Subcutaneous adipose tissue (tissue), 4 donors: ENCODE results near the gene ARID1B. TPM values are rescaled to one million over a fixed set of nuclear protein-coding genes. Genes with fewer than 3 reads are reported as not detected.

Experiments
- CTCF ChIP-seq: fragments of 450-650 bp; IDR thresholded peaks from one replicate; pipeline ENCODE4 v1.5.1; 2016; ENCODE audit warnings: low read depth, mild to moderate bottlenecking, control low read depth, antibody characterized with exemption, moderate library complexity
- total RNA-seq, 4 donors: library from RNA; depleted of rRNA; stranded (reverse); fragments of >200 nt; gene quantifications; one replicate each; pipeline ENCODE4 v1.1.0, GENCODE V29; 2016

Gene ARID1B
- total RNA-seq, 4 donors from 2014 or later, result 93.8 to 137 (median 104) TPM

GRCh38 chr6:157137501-157137900 lies 360.3 kb downstream of the ARID1B start:
- TF ChIP-seq CTCF, result no peak

GRCh38 chr6:157139054-157139708 lies 362.0 kb downstream of the ARID1B start:
- no peak for TF ChIP-seq CTCF

GRCh38 chr6:157143171-157143889 lies 366.2 kb downstream of the ARID1B start:
- no peak for TF ChIP-seq CTCF

GRCh38 chr6:157143890-157144798 lies 367.0 kb downstream of the ARID1B start:
- no peak for TF ChIP-seq CTCF

GRCh38 chr6:157144859-157145568 lies 367.8 kb downstream of the ARID1B start:
- no peak for TF ChIP-seq CTCF

GRCh38 chr6:157145656-157146285 lies 368.6 kb downstream of the ARID1B start:
- no peak for TF ChIP-seq CTCF
